ENCODE measurements around the gene SERGEF. TPM values are rescaled to one million over a fixed set of nuclear protein-coding genes. Genes with fewer than 3 reads are reported as not detected.
A peak's percentile ranks its signal among the peaks of the same experiment; 100 is the strongest.

Gene SERGEF
- total and polyA plus RNA-seq, 8 donors = 16.2 to 26.1 (median 19.7) TPM

DNA sequence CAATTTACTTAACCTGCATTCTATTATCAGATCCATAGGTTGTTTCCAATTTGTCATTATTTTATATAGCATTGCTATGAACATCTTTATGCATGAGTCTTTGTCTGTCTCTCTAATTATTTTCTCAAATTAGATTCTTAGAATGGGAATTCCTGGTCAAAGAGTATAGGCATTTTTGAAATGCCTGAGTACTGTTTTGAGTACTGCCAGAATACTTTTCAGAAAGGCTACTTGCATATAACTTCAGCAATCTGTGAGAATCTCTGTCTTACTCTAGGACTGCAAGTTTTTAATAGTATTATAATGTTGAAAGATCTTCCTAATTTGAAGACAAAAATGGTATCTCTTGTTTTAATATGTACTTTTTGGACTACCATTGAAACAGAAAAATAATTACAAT lies 221.7 kb downstream of the SERGEF start:
- Histone ChIP-seq H3K36me3 (peaks cover 0 to 3% of the 10 kb centered on the region in 2 donors), H3K27ac (no peak overlapping the region), H3K9me3 (no peaks in the 10 kb centered on the region), H3K27me3 (no peaks in the 10 kb centered on the region), H3K4me3 (no peak overlapping the region), H3K4me1 (no peaks in the 10 kb centered on the region)
- ATAC-seq = no peak
- TF ChIP-seq CTCF (IDR thresholded peaks at IDR 0.05) = no peak
- intact Hi-C loops (cut with DNase I) = no loop called here
- DNase-seq = no peak

DNA sequence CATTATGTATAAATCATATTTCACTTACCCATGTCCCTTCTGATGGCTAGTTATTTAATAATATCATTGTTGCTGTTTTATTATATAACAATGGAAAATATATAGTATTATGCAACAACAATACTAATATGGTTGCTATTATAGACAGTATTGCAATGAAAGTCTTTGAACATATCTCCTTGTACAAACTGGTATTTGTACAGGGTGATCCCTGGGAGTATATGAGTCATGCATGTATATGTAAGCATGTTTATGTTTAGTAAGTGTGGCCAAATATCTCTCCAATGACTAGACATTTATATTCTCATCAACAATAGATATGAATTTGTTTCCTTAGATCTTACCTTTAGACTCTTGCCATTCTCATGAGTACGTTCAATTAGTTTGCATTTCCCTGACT lies 222.4 kb downstream of the SERGEF start:
- TF ChIP-seq CTCF (IDR thresholded peaks at IDR 0.05) = no peak
- Histone ChIP-seq H3K36me3 (peaks cover 0 to 3% of the 10 kb centered on the region in 2 donors), H3K9me3 (no peaks in the 10 kb centered on the region), H3K4me3 (no peak overlapping the region), H3K4me1 (no peaks in the 10 kb centered on the region), H3K27ac (no peak overlapping the region), H3K27me3 (no peaks in the 10 kb centered on the region)
- intact Hi-C loops (cut with DNase I) = no loop called here
- DNase-seq = no peak
- ATAC-seq = no peak

- Histone ChIP-seq H3K4me1 (no peaks in the 10 kb centered on the region), H3K27me3 (no peaks in the 10 kb centered on the region), H3K27ac (no peak overlapping the region), H3K9me3 (no peaks in the 10 kb centered on the region), H3K4me3 (no peak overlapping the region), H3K36me3 (peaks cover 0 to 3% of the 10 kb centered on the region in 2 donors)
- ATAC-seq (no peak), DNase-seq (no peak)
- TF ChIP-seq CTCF (IDR thresholded peaks at IDR 0.05) = no peak
- intact Hi-C loops (cut with DNase I) = no loop called here
These were observed 224.8 kb downstream of the SERGEF start for GRCh38 chr11:17788084-17788483.

GRCh38 chr11:17786824-17787525 lies 225.9 kb downstream of the SERGEF start:
- Histone ChIP-seq H3K4me1 (no peaks in the 10 kb centered on the region), H3K27me3 (no peaks in the 10 kb centered on the region), H3K4me3 (no peak overlapping the region), H3K36me3 (peaks cover 0 to 3% of the 10 kb centered on the region in 2 donors), H3K27ac (no peak overlapping the region), H3K9me3 (no peaks in the 10 kb centered on the region)
- TF ChIP-seq CTCF (IDR thresholded peaks at IDR 0.05) = no peak
- no peak for ATAC-seq
- intact Hi-C loops (cut with DNase I) = no loop called here
- no peak for DNase-seq

GRCh38 chr11:17783878-17784277 lies 229.0 kb downstream of the SERGEF start:
- no peak for ATAC-seq
- no peak overlapping the region for H3K27ac ChIP-seq
- H3K36me3 ChIP-seq = peaks cover 0 to 3% of the 10 kb centered on the region in 2 donors
- TF ChIP-seq CTCF (IDR thresholded peaks at IDR 0.05) = no peak
- H3K4me3 ChIP-seq = no peak overlapping the region
- no peaks in the 10 kb centered on the region for H3K9me3 ChIP-seq
- intact Hi-C loops (cut with DNase I) = no loop called here
- H3K4me1 ChIP-seq = no peaks in the 10 kb centered on the region
- no peaks in the 10 kb centered on the region for H3K27me3 ChIP-seq
- peak in 1 of 4 donors; percentile 8 for DNase-seq

All from left lung (tissue), 10 donors.